DND-41 (cell line): ENCODE data around the gene CEMIP.

Source experiments
- ATAC-seq: fragments of 200-7000 bp; cut with Tn5 transposase; 3 replicates; pipeline ENCODE4 v1.9.1; 2021; ENCODE audit warnings: low read depth; ENCODE audit not compliant: insufficient read depth
- DNase-seq: peaks from one replicate; pipeline ENCODE4 v3.0.0-alpha.2; 2020
- H2AFZ ChIP-seq: 2 replicates; pipeline ENCODE4 v1.6.0; 2012; ENCODE audit warnings: low read depth, low read length
- H3K27ac ChIP-seq: 2 replicates; pipeline ENCODE4 v1.5.1; 2012; ENCODE audit warnings: low read length, inconsistent platforms
- H3K27me3 ChIP-seq: fragments of 200-600 bp; sonication (generic); 2 replicates; pipeline ENCODE4 v1.6.0; 2012; ENCODE audit warnings: low read length, mild to moderate bottlenecking, inconsistent platforms; ENCODE audit not compliant: insufficient read depth, poor library complexity
- H3K36me3 ChIP-seq: 2 replicates; pipeline ENCODE4 v1.5.1; 2012; ENCODE audit warnings: low read length, inconsistent platforms; ENCODE audit not compliant: insufficient read depth
- H3K4me1 ChIP-seq: 2 replicates; pipeline ENCODE4 v1.5.1; 2012; ENCODE audit warnings: mild to moderate bottlenecking, low read length; ENCODE audit not compliant: insufficient read depth
- H3K4me2 ChIP-seq: 2 replicates; pipeline ENCODE4 v1.6.0; 2012; ENCODE audit warnings: mild to moderate bottlenecking, moderate library complexity, low read length, inconsistent platforms; ENCODE audit not compliant: insufficient read depth
- H3K4me3 ChIP-seq, 2 experiments: fragments of 200-600 bp in 1 of 2; shearing (Covaris generic) in 1 of 2; 2 replicates each; pipeline ENCODE4 v1.5.1; 2012 to 2016; ENCODE audit warnings: inconsistent platforms in 2 of 2, low read length in 2 of 2, mild to moderate bottlenecking in 2 of 2, low read depth in 1 of 2, moderate library complexity in 1 of 2
- H3K79me2 ChIP-seq: 2 replicates; pipeline ENCODE4 v1.6.0; 2012; ENCODE audit warnings: low read length, inconsistent platforms; ENCODE audit not compliant: insufficient read depth
- H3K9ac ChIP-seq: 2 replicates; pipeline ENCODE4 v1.6.0; 2012; ENCODE audit warnings: low read depth, mild to moderate bottlenecking, inconsistent platforms, low read length, moderate library complexity
- H3K9me3 ChIP-seq: 2 replicates; pipeline ENCODE4 v1.5.1; 2012; ENCODE audit warnings: low read length, moderate library complexity, mild to moderate bottlenecking, inconsistent platforms; ENCODE audit not compliant: insufficient read depth, severe bottlenecking
- H4K20me1 ChIP-seq: 2 replicates; pipeline ENCODE4 v1.6.0; 2012; ENCODE audit warnings: low read length; ENCODE audit not compliant: insufficient read depth
- EZH2 ChIP-seq: IDR thresholded peaks from 3 replicates; pipeline ENCODE4 v1.6.1; 2012; ENCODE audit warnings: borderline replicate concordance, low read depth, mild to moderate bottlenecking, moderate library complexity, low read length, inconsistent platforms; ENCODE audit not compliant: severe bottlenecking
- TF ChIP-seq, protein P1 (sequence below): IDR thresholded peaks from 2 replicates; pipeline ENCODE4 v1.5.1; 2012; ENCODE audit warnings: borderline replicate concordance, low read length, moderate library complexity, mild to moderate bottlenecking; ENCODE audit not compliant: poor library complexity, severe bottlenecking; ENCODE audit errors: extremely low read depth

Gene CEMIP

GRCh38 chr15:80753161-80753560 lies 26.0 kb upstream of the CEMIP start:
- no peaks in the 10 kb centered on the region for H4K20me1 ChIP-seq
- no peak overlapping the region for H3K27ac ChIP-seq
- H3K4me1 ChIP-seq: no peaks in the 10 kb centered on the region
- no peak for ATAC-seq
- DNase-seq: no peak
- H3K4me3 ChIP-seq: no peak overlapping the region
- no peak overlapping the region for H3K4me2 ChIP-seq
- H3K9me3 ChIP-seq: no peaks in the 10 kb centered on the region
- TF ChIP-seq EZH2: no peak
- H3K27me3 ChIP-seq: peaks cover 8% of the 10 kb centered on the region
- H3K36me3 ChIP-seq: no peaks in the 10 kb centered on the region
- no peaks in the 10 kb centered on the region for H3K79me2 ChIP-seq
- H3K9ac ChIP-seq: no peak overlapping the region
- H2AFZ ChIP-seq: no peak overlapping the region

DNA sequence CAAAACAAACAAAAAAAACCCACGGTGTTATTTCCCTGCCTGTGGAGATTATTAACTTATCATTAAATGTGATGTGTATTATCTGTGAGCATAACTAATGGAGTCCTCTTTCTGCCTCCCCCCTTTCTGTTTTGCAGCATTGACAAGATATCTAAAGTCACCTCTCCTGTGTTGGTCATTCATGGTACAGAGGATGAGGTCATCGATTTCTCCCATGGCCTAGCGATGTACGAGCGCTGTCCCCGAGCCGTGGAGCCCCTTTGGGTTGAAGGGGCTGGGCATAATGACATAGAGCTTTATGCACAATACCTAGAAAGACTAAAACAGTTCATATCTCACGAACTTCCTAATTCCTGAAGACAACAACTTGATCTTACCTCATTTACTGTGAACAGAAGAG lies 25.2 kb upstream of the CEMIP start:
- Histone ChIP-seq H4K20me1 (no peaks in the 10 kb centered on the region), H3K27me3 (peaks cover 10% of the 10 kb centered on the region), H3K4me1 (no peaks in the 10 kb centered on the region), H3K4me3 (no peak overlapping the region), H3K79me2 (no peaks in the 10 kb centered on the region), H3K36me3 (no peaks in the 10 kb centered on the region), H3K9ac (no peak overlapping the region), H3K9me3 (no peaks in the 10 kb centered on the region), H2AFZ (no peak overlapping the region), H3K4me2 (no peak overlapping the region), H3K27ac (no peak overlapping the region)
- DNase-seq (no peak), ATAC-seq (no peak)
- TF ChIP-seq, protein P1, sequence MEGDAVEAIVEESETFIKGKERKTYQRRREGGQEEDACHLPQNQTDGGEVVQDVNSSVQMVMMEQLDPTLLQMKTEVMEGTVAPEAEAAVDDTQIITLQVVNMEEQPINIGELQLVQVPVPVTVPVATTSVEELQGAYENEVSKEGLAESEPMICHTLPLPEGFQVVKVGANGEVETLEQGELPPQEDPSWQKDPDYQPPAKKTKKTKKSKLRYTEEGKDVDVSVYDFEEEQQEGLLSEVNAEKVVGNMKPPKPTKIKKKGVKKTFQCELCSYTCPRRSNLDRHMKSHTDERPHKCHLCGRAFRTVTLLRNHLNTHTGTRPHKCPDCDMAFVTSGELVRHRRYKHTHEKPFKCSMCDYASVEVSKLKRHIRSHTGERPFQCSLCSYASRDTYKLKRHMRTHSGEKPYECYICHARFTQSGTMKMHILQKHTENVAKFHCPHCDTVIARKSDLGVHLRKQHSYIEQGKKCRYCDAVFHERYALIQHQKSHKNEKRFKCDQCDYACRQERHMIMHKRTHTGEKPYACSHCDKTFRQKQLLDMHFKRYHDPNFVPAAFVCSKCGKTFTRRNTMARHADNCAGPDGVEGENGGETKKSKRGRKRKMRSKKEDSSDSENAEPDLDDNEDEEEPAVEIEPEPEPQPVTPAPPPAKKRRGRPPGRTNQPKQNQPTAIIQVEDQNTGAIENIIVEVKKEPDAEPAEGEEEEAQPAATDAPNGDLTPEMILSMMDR: no peak
- TF ChIP-seq EZH2: no peak

GRCh38 chr15:80755885-80756284 lies 23.3 kb upstream of the CEMIP start:
- DNase-seq (no peak), ATAC-seq (no peak)
- no peaks in the 10 kb centered on the region for H3K36me3 ChIP-seq
- H3K9ac ChIP-seq: no peak overlapping the region
- H3K27ac ChIP-seq: no peak overlapping the region
- H4K20me1 ChIP-seq: no peaks in the 10 kb centered on the region
- H3K4me3 ChIP-seq: no peak overlapping the region
- H2AFZ ChIP-seq: no peak overlapping the region
- TF ChIP-seq, protein P1: no peak
- TF ChIP-seq EZH2: no peak
- H3K4me1 ChIP-seq: no peaks in the 10 kb centered on the region
- H3K79me2 ChIP-seq: no peaks in the 10 kb centered on the region
- no peaks in the 10 kb centered on the region for H3K9me3 ChIP-seq
- H3K27me3 ChIP-seq: peaks cover 10% of the 10 kb centered on the region
- no peak overlapping the region for H3K4me2 ChIP-seq

GRCh38 chr15:80758130-80758745 lies 20.9 kb upstream of the CEMIP start:
- Histone ChIP-seq H3K9ac (no peak overlapping the region), H3K9me3 (no peaks in the 10 kb centered on the region), H3K27me3 (peaks cover 10% of the 10 kb centered on the region), H2AFZ (no peak overlapping the region), H3K4me3 (no peak overlapping the region), H3K79me2 (no peaks in the 10 kb centered on the region), H4K20me1 (no peaks in the 10 kb centered on the region), H3K27ac (no peak overlapping the region), H3K36me3 (no peaks in the 10 kb centered on the region), H3K4me2 (no peak overlapping the region), H3K4me1 (no peaks in the 10 kb centered on the region)
- DNase-seq (no peak), ATAC-seq (no peak)
- no peak for TF ChIP-seq EZH2
- TF ChIP-seq, protein P1: no peak
